Naive thymus-derived CD4-positive, alpha-beta T cell (primary cell): ENCODE measurements around the gene HDDC2. TPM values are rescaled to one million over a fixed set of nuclear protein-coding genes. Genes with fewer than 3 reads are reported as not detected.

Experiments
- ATAC-seq: fragments of 150-1000 bp; cut with Tn5 transposase; 2 replicates; pipeline ENCODE4 v1.10.0; 2021; ENCODE audit warnings: mild to moderate bottlenecking, moderate library complexity
- CTCF ChIA-PET: fragments of 350-600 bp; sonication (Branson Sonifier 250); formaldehyde crosslinking; loops from one replicate; lab custom pipeline; 2021; ENCODE audit warnings: antibody characterized with exemption; lab: Charles Lee
- POLR2A ChIA-PET: fragments of 350-600 bp; sonication (Branson Sonifier 250); formaldehyde crosslinking; loops from one replicate; lab custom pipeline; 2021; ENCODE audit warnings: antibody characterized with exemption, inconsistent platforms; lab: Charles Lee
- DNase-seq, 9 donors: peaks; one replicate each; pipeline versions ENCODE4 v3.0.0 to v3.0.0-alpha.2; 2020 to 2022; ENCODE audit warnings: mixed read lengths in 1 of 9
- H3K27ac ChIP-seq: one replicate; pipeline ENCODE4 v1.7.0; 2013; ENCODE audit warnings: mild to moderate bottlenecking, low read depth, low read length, moderate library complexity
- H3K27me3 ChIP-seq, 2 donors: one replicate each; pipeline ENCODE4 v1.7.0; 2013; ENCODE audit warnings: low read length in 2 of 2, mild to moderate bottlenecking in 2 of 2, moderate library complexity in 2 of 2; ENCODE audit not compliant: control insufficient read depth in 2 of 2, insufficient read depth in 2 of 2
- H3K36me3 ChIP-seq, 3 experiments: 1 replicate in 2 of 3; 2 replicates in 1 of 3; pipeline ENCODE4 v1.7.0; 2013; ENCODE audit warnings: low read length in 3 of 3, mild to moderate bottlenecking in 3 of 3, moderate library complexity in 1 of 3; ENCODE audit not compliant: insufficient read depth in 3 of 3, control insufficient read depth in 2 of 3
- H3K4me1 ChIP-seq, 2 donors: one replicate each; pipeline ENCODE4 v1.7.0; 2013; ENCODE audit warnings: low read length in 2 of 2, mild to moderate bottlenecking in 2 of 2, moderate library complexity in 1 of 2; ENCODE audit not compliant: control insufficient read depth in 2 of 2, insufficient read depth in 2 of 2
- H3K4me3 ChIP-seq: 2 replicates; pipeline ENCODE4 v1.7.0; 2013; ENCODE audit warnings: mild to moderate bottlenecking, low read length
- H3K9me3 ChIP-seq, 3 experiments: 1 replicate in 2 of 3; 2 replicates in 1 of 3; pipeline ENCODE4 v1.7.0; 2013; ENCODE audit warnings: low read length in 3 of 3; ENCODE audit not compliant: control insufficient read depth in 2 of 3
- H3K27ac Mint-ChIP-seq, 9 donors: one replicate each; pipeline ENCODE4 v1.8.0; 2020 to 2022; ENCODE audit warnings: mixed read lengths in 9 of 9, mild to moderate bottlenecking in 8 of 9, moderate library complexity in 5 of 9, inconsistent platforms in 2 of 9
- H3K27me3 Mint-ChIP-seq, 5 donors: one replicate each; pipeline ENCODE4 v1.8.0; 2021 to 2022; ENCODE audit warnings: mixed read lengths in 5 of 5, mild to moderate bottlenecking in 1 of 5
- H3K36me3 Mint-ChIP-seq, 5 donors: one replicate each; pipeline ENCODE4 v1.8.0; 2020 to 2022; ENCODE audit warnings: mixed read lengths in 5 of 5, mild to moderate bottlenecking in 3 of 5, inconsistent platforms in 1 of 5
- H3K4me1 Mint-ChIP-seq, 7 donors: one replicate each; pipeline ENCODE4 v1.8.0; 2020 to 2022; ENCODE audit warnings: mixed read lengths in 7 of 7, mild to moderate bottlenecking in 3 of 7, inconsistent platforms in 1 of 7
- H3K4me3 Mint-ChIP-seq, 10 donors: one replicate each; pipeline ENCODE4 v1.8.0; 2020 to 2022; ENCODE audit warnings: mild to moderate bottlenecking in 10 of 10, mixed read lengths in 10 of 10, moderate library complexity in 6 of 10, inconsistent platforms in 2 of 10
- H3K9me3 Mint-ChIP-seq, 11 donors: one replicate each; pipeline ENCODE4 v1.8.0; 2020 to 2022; ENCODE audit warnings: mixed read lengths in 11 of 11, mild to moderate bottlenecking in 4 of 11, inconsistent platforms in 1 of 11, moderate library complexity in 1 of 11
- intact Hi-C, 2 donors: fragments of 100-400 bp; cut with micrococcal nuclease; formaldehyde crosslinking; loops; one replicate each; pipeline ENCODE4 v1.15.1; 2023
- polyA plus RNA-seq, 2 donors: library from polyadenylated mRNA; unstranded; fragments of 300-500 nt; fragmentation: Illumina TruSeq; gene quantifications; one replicate each; pipeline ENCODE4 v1.2.3, GENCODE V29; 2021
- total RNA-seq, 6 experiments: library from RNA in 5 of 6; stranded (reverse) in 5 of 6; gene quantifications; 1 replicate in 5 of 6; 2 replicates in 1 of 6; pipeline ENCODE4 v1.2.3 and lab custom pipeline; 2021 to 2026

Gene HDDC2
- total and polyA plus RNA-seq, 7 experiments from 2014 or later = 33.4 to 116 (median 55.1) TPM

DNA sequence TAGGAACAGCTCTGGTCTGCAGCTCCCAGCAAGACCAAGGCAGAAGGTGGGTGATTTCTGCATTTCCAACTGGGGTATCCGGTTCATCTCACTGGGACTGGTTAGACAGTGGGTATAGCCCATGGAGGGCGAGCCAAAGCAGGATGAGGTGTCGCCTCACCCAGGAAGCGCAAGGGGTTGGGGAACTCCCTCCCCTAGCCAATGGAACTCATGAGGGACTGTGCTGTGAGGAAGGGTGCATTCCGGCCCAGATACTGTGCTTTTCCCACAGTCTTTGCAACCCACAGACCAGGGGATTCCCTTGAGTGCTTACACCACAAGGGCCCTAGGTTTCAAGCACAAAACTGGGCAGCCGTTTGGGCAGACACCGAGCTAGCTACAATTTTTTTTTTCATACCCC lies 21.8 kb downstream of the HDDC2 start:
- ATAC-seq = no peak
- intact Hi-C loops = no loop called here
- no peak for DNase-seq
- Histone ChIP-seq H3K27me3 (no peaks in the 10 kb centered on the region), H3K9me3 (peaks cover 0 to 4% (median 0%) of the 10 kb centered on the region in 3 experiments), H3K36me3 (peaks cover 0 to 34% (median 0%) of the 10 kb centered on the region in 3 experiments), H3K4me1 (no peaks in the 10 kb centered on the region), H3K4me3 (no peak overlapping the region), H3K27ac (no peak overlapping the region)
- Mint-ChIP-seq H3K36me3 (peaks cover 34 to 93% (median 74%) of the 10 kb centered on the region in 5 donors), H3K9me3 (peaks cover 0 to 45% (median 12%) of the 10 kb centered on the region in 11 donors), H3K27ac (peak overlapping the region in 2 of 9 donors; percentile 20 to 25), H3K27me3 (no peaks in the 10 kb centered on the region), H3K4me1 (peaks cover 22 to 69% (median 50%) of the 10 kb centered on the region in 7 donors), H3K4me3 (peak overlapping the region in 2 of 10 donors; percentile 13 to 51)
- ChIA-PET CTCF (no interaction called here), POLR2A (no interaction called here)

DNA sequence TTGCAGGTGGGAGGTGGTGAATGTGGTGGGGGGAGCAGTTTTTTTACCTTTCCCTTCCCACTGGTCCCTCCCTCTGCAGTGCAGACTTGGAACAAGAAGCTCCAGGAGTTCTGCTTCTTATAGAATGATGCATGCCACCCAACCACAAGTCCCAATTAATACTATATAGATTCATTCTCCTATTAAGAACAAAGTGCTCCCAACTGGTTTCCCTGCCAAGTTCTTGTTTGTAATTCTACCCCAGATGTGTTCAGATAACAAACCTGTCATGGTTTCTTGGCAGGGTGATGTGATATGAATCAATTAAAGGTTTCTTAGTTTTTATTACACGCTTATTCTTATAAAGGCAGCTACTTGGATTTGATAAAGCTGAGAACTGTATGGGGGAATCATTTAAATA lies 23.9 kb downstream of the HDDC2 start:
- Histone ChIP-seq H3K27me3 (no peaks in the 10 kb centered on the region), H3K4me1 (no peaks in the 10 kb centered on the region), H3K36me3 (peaks cover 0 to 54% (median 0%) of the 10 kb centered on the region in 3 experiments), H3K9me3 (peaks cover 0 to 4% (median 0%) of the 10 kb centered on the region in 3 experiments), H3K4me3 (no peak overlapping the region), H3K27ac (no peak overlapping the region)
- POLR2A ChIA-PET = no interaction called here
- Mint-ChIP-seq H3K4me1 (peaks cover 18 to 48% (median 29%) of the 10 kb centered on the region in 7 donors), H3K36me3 (peaks cover 20 to 90% (median 65%) of the 10 kb centered on the region in 5 donors), H3K9me3 (peaks cover 0 to 31% (median 9%) of the 10 kb centered on the region in 11 donors), H3K4me3 (no peak overlapping the region), H3K27me3 (no peaks in the 10 kb centered on the region), H3K27ac (peak overlapping the region in 2 of 9 donors; percentile 47 to 55)
- intact Hi-C loops = no loop called here
- DNase-seq = no peak
- ATAC-seq = no peak
- CTCF ChIA-PET = interaction anchor here (0.6 kb wide), 1 partner anchor 137 kb away, joined by 3 read pairs; no protein-coding TSS in a partner anchor

DNA sequence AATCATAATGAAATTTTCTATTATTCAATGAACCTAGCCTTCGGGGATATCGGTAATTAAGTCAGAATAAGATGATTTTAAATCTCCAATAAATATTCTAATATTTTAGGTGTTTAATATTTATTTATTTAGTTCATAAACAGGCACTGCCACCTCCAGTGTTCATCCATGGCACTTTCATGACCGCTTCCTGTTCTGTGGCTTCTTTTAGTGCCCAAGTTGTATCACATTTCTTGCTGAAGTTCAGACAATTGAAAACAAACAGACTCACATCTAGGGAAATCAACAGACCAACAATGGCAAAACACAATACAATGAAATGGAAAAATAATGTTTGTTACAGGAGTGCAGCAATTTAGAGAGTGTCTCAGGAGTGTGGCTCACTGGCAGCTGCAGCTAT lies 26.0 kb downstream of the HDDC2 start:
- Mint-ChIP-seq H3K27me3 (no peaks in the 10 kb centered on the region), H3K27ac (peak overlapping the region in 3 of 9 donors; percentile 26 to 62 (median 52)), H3K36me3 (peaks cover 6 to 91% (median 57%) of the 10 kb centered on the region in 5 donors), H3K4me3 (no peak overlapping the region), H3K4me1 (peaks cover 12 to 32% (median 17%) of the 10 kb centered on the region in 7 donors), H3K9me3 (peaks cover 0 to 11% (median 0%) of the 10 kb centered on the region in 11 donors)
- intact Hi-C loops = no loop called here
- DNase-seq (no peak), ATAC-seq (no peak)
- ChIA-PET CTCF (no interaction called here), POLR2A (no interaction called here)
- H3K4me3 ChIP-seq = no peak overlapping the region
- peaks cover 0 to 4% (median 0%) of the 10 kb centered on the region in 3 experiments for H3K9me3 ChIP-seq
- no peak overlapping the region for H3K27ac ChIP-seq
- H3K36me3 ChIP-seq = peaks cover 0 to 58% (median 0%) of the 10 kb centered on the region in 3 experiments
- H3K27me3 ChIP-seq = no peaks in the 10 kb centered on the region
- H3K4me1 ChIP-seq = no peaks in the 10 kb centered on the region

DNA sequence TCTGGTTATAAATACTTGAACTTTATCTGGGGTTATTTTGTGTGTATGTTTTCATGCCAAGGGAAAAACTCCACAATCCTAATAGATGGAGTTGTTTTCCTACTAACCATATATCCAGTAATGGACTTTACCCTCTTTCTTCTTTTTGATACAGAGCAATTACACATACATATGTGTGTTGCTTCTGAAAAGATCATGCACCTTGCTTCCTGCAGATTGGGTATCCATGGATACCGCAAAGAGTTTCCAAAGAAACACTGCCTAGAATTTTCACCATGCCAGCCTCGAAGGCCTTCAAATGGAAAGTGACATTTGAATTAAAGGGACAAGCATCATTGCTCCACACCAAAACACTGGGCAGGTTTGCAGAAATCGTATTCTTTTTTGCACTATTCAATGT lies 26.8 kb downstream of the HDDC2 start:
- H3K27ac Mint-ChIP-seq = no peak overlapping the region

DNA sequence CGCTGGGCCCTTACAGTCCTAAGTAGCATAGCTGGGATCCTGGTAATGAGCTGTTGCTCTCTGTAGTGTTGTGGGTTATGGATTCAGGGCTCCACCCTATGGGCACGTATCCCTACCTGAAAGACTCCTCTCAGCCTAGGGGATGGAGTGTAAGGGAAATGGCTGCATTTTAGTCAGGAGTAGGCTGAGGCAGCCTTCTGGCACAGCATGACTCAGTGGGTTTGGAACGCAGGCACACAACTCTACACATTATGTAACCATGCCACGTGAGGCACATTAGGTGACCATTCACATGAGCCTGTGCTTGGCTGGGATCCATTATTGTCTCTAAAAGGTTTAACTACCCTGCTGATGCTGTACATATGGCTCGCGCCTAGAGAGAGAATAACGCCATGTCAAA lies 27.8 kb downstream of the HDDC2 start:
- no peak for ATAC-seq
- Histone ChIP-seq H3K27ac (no peak overlapping the region), H3K36me3 (peaks cover 0 to 49% (median 0%) of the 10 kb centered on the region in 3 experiments), H3K4me3 (no peak overlapping the region), H3K4me1 (no peaks in the 10 kb centered on the region), H3K9me3 (no peaks in the 10 kb centered on the region), H3K27me3 (no peaks in the 10 kb centered on the region)
- DNase-seq = no peak
- Mint-ChIP-seq H3K27me3 (no peaks in the 10 kb centered on the region), H3K4me3 (no peak overlapping the region), H3K27ac (peak overlapping the region in 1 of 9 donors; percentile 25), H3K9me3 (peaks cover 0 to 2% (median 0%) of the 10 kb centered on the region in 11 donors), H3K4me1 (peaks cover 4 to 21% (median 12%) of the 10 kb centered on the region in 7 donors), H3K36me3 (peaks cover 5 to 83% (median 45%) of the 10 kb centered on the region in 5 donors)
- intact Hi-C loops = no loop called here
- POLR2A ChIA-PET = no interaction called here
- CTCF ChIA-PET = no interaction called here

More for the DNA sequence above, 26.8 kb downstream of the HDDC2 start:
- H3K27ac ChIP-seq = no peak overlapping the region
- no peaks in the 10 kb centered on the region for H3K27me3 ChIP-seq
- ChIA-PET POLR2A (no interaction called here), CTCF (no interaction called here)
- no peaks in the 10 kb centered on the region for H3K4me1 ChIP-seq
- no peaks in the 10 kb centered on the region for H3K9me3 ChIP-seq
- H3K4me1 Mint-ChIP-seq = peaks cover 12 to 29% (median 16%) of the 10 kb centered on the region in 7 donors
- peaks cover 0 to 50% (median 0%) of the 10 kb centered on the region in 3 experiments for H3K36me3 ChIP-seq
- no peak for DNase-seq
- H3K27me3 Mint-ChIP-seq = no peaks in the 10 kb centered on the region
- no peak overlapping the region for H3K4me3 ChIP-seq
- H3K9me3 Mint-ChIP-seq = peaks cover 0 to 3% (median 0%) of the 10 kb centered on the region in 11 donors
- ATAC-seq = no peak
- H3K36me3 Mint-ChIP-seq = peaks cover 5 to 88% (median 54%) of the 10 kb centered on the region in 5 donors
- H3K4me3 Mint-ChIP-seq = no peak overlapping the region
- intact Hi-C loops = no loop called here

DNA sequence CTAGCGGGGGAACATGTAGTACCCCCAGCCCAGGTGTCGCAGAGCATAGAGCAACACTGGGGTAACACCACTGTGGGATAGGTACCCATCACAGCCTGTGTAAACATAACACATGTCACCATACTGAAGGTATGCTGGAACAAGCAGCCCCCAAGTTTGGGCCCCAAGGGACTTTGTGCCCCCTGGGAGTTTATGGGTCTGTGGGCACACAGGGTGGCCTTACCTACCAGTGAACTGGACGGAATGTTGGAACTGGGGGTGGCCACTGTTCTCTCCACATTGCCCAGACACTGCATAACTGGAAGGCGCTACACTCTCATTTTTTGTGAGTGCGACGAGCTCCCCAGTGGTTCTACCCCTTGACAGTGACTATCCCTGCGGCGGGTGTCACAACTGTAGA lies 28.5 kb downstream of the HDDC2 start:
- Histone ChIP-seq H3K27me3 (no peaks in the 10 kb centered on the region), H3K9me3 (no peaks in the 10 kb centered on the region), H3K4me3 (no peak overlapping the region), H3K36me3 (peaks cover 0 to 49% (median 0%) of the 10 kb centered on the region in 3 experiments), H3K4me1 (no peaks in the 10 kb centered on the region), H3K27ac (no peak overlapping the region)
- DNase-seq (no peak), ATAC-seq (no peak)
- Mint-ChIP-seq H3K27ac (no peak overlapping the region), H3K27me3 (no peaks in the 10 kb centered on the region), H3K9me3 (no peaks in the 10 kb centered on the region), H3K4me1 (peaks cover 0 to 15% (median 6%) of the 10 kb centered on the region in 7 donors), H3K36me3 (peaks cover 5 to 77% (median 39%) of the 10 kb centered on the region in 5 donors), H3K4me3 (no peak overlapping the region)
- intact Hi-C loops = no loop called here
- ChIA-PET POLR2A (no interaction called here), CTCF (no interaction called here)
